K562 (cell line): ENCODE measurements around the gene MDP1. TPM values are rescaled to one million over a fixed set of nuclear protein-coding genes. Genes with fewer than 3 reads are reported as not detected.

Experiments used
- ASH1L ChIP-seq: fragments of 450-650 bp; IDR thresholded peaks from 2 replicates; pipeline ENCODE4 v1.6.1; 2018; ENCODE audit warnings: borderline replicate concordance, mild to moderate bottlenecking, low read depth; ENCODE audit not compliant: partially characterized antibody
- CBX5 ChIP-seq: IDR thresholded peaks from 2 replicates; pipeline ENCODE4 v1.6.1; 2014; ENCODE audit warnings: low read depth, borderline replicate concordance
- NR2C1 ChIP-seq, 2 experiments: fragments of 450-650 bp; IDR thresholded peaks; 2 replicates each; pipeline ENCODE4 v1.6.1; 2017; ENCODE audit warnings: mild to moderate bottlenecking in 2 of 2, antibody characterized with exemption in 1 of 2, inconsistent platforms in 1 of 2, missing compliant biosample characterization in 1 of 2, missing genetic modification characterization in 1 of 2
- PHF20 ChIP-seq: fragments of 450-650 bp; IDR thresholded peaks from 2 replicates; pipeline ENCODE4 v1.6.1; 2018; ENCODE audit not compliant: partially characterized antibody
- RBFOX2 ChIP-seq: fragments of 200-400 bp; formaldehyde crosslinking; IDR thresholded peaks from 2 replicates; pipeline ENCODE4 v1.6.1; 2017; ENCODE audit warnings: low read depth, mild to moderate bottlenecking, low read length, moderate library complexity
- RBM22 ChIP-seq: fragments of 200-400 bp; formaldehyde crosslinking; IDR thresholded peaks from 2 replicates; pipeline ENCODE4 v1.6.1; 2018; ENCODE audit warnings: low read length, low read depth; ENCODE audit not compliant: poor library complexity, severe bottlenecking
- SIRT6 ChIP-seq: IDR thresholded peaks from one replicate; pipeline ENCODE4 v1.6.1; 2012; ENCODE audit warnings: low read depth, mild to moderate bottlenecking, control low read depth, inconsistent platforms, low read length, moderate library complexity
- ZKSCAN1 ChIP-seq: fragments of 150-350 bp; IDR thresholded peaks from 2 replicates; pipeline ENCODE4 v1.6.1; 2016; ENCODE audit warnings: low read depth, low read length
- ZNF175 ChIP-seq: fragments of 200-800 bp; sonication (Bioruptor generic); IDR thresholded peaks from 2 replicates; pipeline ENCODE4 v1.6.1; 2016; ENCODE audit warnings: low read depth, mild to moderate bottlenecking, missing genetic modification characterization, missing compliant biosample characterization
- ZNF586 ChIP-seq: fragments of 450-650 bp; formaldehyde crosslinking; conservative IDR thresholded peaks from 2 replicates; pipeline ENCODE4 v1.4.0; 2020; ENCODE audit warnings: mild to moderate bottlenecking, moderate library complexity
- polyA plus RNA-seq, 8 experiments: library from polyadenylated mRNA; depleted of rRNA in 4 of 8; stranded (reverse) in 5 of 8; unstranded in 3 of 8; fragments of >200 nt; fragmentation: Nextera tagmentation in 2 of 8; fragmentation: Illumina TruSeq in 1 of 8; extraction: Ambion mirVana in 2 of 8; extraction: Trizol in 1 of 8; gene quantifications; 2 replicates each; pipeline versions ENCODE4 v1.2.1 to v1.2.3, GENCODE V29; 2011 to 2014; ENCODE audit warnings: inconsistent platforms in 1 of 8, missing spikeins in 1 of 8
- total RNA-seq, 7 experiments: library from RNA; depleted of rRNA in 6 of 7; stranded (reverse); fragments of >200 nt in 6 of 7; fragmentation: Illumina TruSeq in 2 of 7; extraction: Trizol in 2 of 7; gene quantifications; 2 replicates each; pipeline versions ENCODE4 v1.2.1 to v1.2.3, GENCODE V29; 2011 to 2021; ENCODE audit warnings: low replicate concordance in 1 of 7
- TF ChIP-seq, protein P1 (sequence below): sonication (generic); formaldehyde crosslinking; IDR thresholded peaks from 2 replicates; pipeline ENCODE4 v1.8.1; 2023; ENCODE audit warnings: mild to moderate bottlenecking, missing genetic modification reagents, moderate library complexity
- TF ChIP-seq, protein P2 (sequence below): fragments of 250-450 bp; sonication (Bioruptor Pico); IDR thresholded peaks from 2 replicates; pipeline ENCODE4 v1.8.0; 2022; ENCODE audit warnings: moderate library complexity, mild to moderate bottlenecking, inconsistent platforms
- TF ChIP-seq, protein P3 (sequence below): sonication (generic); formaldehyde crosslinking; IDR thresholded peaks from 2 replicates; pipeline ENCODE4 v1.8.0; 2022; ENCODE audit warnings: mild to moderate bottlenecking, missing genetic modification reagents
- TF ChIP-seq, protein P4 (sequence below): fragments of 450-650 bp; IDR thresholded peaks from 2 replicates; pipeline ENCODE4 v1.6.1; 2016; ENCODE audit warnings: mild to moderate bottlenecking
- TF ChIP-seq, protein P5 (sequence below): sonication (generic); formaldehyde crosslinking; IDR thresholded peaks from 2 replicates; pipeline ENCODE4 v1.8.0; 2022; ENCODE audit warnings: missing genetic modification reagents, mild to moderate bottlenecking, borderline replicate concordance
- TF ChIP-seq, protein P6 (sequence below): sonication (generic); formaldehyde crosslinking; IDR thresholded peaks from 2 replicates; pipeline ENCODE4 v1.8.1; 2022; ENCODE audit warnings: missing genetic modification reagents

Gene MDP1
- total and polyA plus RNA-seq, 9 of the 15 experiments (the other 6 are each of a cell fraction or from before 2014, with no cell fraction given): 2.7 to 29.6 (median 11.0) TPM

DNA sequence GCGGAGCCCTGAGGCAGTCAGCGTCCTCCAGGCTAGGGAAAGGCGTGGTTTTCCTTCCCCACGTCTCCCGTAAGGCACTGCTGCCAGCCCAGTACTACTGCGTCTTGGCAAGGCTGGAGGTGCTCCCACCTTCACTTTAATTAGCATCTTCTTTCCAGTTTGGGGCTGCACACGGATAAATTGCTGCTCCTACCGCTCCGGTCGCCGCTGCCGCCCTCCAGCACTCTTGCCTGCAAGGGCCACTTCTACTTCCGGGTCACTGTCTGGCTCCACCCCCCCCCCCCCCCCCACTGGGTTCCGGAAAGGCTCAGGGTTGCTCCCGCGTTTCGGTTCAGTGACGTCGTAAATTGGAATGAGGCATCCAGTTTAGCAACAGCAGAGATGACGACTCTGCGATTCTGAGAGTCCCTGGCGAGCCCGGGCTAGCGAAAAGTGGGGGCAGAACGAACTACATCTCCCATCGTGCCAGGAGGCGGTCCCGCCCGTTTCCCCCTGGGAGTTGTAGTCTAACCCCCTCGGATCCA lies 16.3 kb upstream of the MDP1 start, which contains the start of gene NEDD8 (continued):
- TF ChIP-seq, protein P1, sequence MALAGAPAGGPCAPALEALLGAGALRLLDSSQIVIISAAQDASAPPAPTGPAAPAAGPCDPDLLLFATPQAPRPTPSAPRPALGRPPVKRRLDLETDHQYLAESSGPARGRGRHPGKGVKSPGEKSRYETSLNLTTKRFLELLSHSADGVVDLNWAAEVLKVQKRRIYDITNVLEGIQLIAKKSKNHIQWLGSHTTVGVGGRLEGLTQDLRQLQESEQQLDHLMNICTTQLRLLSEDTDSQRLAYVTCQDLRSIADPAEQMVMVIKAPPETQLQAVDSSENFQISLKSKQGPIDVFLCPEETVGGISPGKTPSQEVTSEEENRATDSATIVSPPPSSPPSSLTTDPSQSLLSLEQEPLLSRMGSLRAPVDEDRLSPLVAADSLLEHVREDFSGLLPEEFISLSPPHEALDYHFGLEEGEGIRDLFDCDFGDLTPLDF: no peak
- TF ChIP-seq, protein P2, sequence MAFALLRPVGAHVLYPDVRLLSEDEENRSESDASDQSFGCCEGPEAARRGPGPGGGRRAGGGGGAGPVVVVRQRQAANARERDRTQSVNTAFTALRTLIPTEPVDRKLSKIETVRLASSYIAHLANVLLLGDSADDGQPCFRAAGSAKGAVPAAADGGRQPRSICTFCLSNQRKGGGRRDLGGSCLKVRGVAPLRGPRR (CRISPR knock-in tag): no peak
- TF ChIP-seq, protein P3, sequence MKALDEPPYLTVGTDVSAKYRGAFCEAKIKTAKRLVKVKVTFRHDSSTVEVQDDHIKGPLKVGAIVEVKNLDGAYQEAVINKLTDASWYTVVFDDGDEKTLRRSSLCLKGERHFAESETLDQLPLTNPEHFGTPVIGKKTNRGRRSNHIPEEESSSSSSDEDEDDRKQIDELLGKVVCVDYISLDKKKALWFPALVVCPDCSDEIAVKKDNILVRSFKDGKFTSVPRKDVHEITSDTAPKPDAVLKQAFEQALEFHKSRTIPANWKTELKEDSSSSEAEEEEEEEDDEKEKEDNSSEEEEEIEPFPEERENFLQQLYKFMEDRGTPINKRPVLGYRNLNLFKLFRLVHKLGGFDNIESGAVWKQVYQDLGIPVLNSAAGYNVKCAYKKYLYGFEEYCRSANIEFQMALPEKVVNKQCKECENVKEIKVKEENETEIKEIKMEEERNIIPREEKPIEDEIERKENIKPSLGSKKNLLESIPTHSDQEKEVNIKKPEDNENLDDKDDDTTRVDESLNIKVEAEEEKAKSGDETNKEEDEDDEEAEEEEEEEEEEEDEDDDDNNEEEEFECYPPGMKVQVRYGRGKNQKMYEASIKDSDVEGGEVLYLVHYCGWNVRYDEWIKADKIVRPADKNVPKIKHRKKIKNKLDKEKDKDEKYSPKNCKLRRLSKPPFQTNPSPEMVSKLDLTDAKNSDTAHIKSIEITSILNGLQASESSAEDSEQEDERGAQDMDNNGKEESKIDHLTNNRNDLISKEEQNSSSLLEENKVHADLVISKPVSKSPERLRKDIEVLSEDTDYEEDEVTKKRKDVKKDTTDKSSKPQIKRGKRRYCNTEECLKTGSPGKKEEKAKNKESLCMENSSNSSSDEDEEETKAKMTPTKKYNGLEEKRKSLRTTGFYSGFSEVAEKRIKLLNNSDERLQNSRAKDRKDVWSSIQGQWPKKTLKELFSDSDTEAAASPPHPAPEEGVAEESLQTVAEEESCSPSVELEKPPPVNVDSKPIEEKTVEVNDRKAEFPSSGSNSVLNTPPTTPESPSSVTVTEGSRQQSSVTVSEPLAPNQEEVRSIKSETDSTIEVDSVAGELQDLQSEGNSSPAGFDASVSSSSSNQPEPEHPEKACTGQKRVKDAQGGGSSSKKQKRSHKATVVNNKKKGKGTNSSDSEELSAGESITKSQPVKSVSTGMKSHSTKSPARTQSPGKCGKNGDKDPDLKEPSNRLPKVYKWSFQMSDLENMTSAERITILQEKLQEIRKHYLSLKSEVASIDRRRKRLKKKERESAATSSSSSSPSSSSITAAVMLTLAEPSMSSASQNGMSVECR (CRISPR knock-in tag): peak; percentile 76; the same call in 1 of the 2 replicates
- TF ChIP-seq ASH1L (peak; percentile 48), SIRT6 (no peak), RBM22 (no peak), ZNF175 (no peak), NR2C1 (IDR thresholded peaks at IDR 0.05) (peak; percentile 98), NR2C1 (tag; IDR thresholded peaks at IDR 0.05) (peak; percentile 98), ZNF586 (CRISPR knock-in tag) (no peak), RBFOX2 (peak; percentile 73), ZKSCAN1 (peak; percentile 33; the same call in 1 of the 2 replicates), PHF20 (peak; percentile 61), CBX5 (no peak)
- TF ChIP-seq, protein P4, sequence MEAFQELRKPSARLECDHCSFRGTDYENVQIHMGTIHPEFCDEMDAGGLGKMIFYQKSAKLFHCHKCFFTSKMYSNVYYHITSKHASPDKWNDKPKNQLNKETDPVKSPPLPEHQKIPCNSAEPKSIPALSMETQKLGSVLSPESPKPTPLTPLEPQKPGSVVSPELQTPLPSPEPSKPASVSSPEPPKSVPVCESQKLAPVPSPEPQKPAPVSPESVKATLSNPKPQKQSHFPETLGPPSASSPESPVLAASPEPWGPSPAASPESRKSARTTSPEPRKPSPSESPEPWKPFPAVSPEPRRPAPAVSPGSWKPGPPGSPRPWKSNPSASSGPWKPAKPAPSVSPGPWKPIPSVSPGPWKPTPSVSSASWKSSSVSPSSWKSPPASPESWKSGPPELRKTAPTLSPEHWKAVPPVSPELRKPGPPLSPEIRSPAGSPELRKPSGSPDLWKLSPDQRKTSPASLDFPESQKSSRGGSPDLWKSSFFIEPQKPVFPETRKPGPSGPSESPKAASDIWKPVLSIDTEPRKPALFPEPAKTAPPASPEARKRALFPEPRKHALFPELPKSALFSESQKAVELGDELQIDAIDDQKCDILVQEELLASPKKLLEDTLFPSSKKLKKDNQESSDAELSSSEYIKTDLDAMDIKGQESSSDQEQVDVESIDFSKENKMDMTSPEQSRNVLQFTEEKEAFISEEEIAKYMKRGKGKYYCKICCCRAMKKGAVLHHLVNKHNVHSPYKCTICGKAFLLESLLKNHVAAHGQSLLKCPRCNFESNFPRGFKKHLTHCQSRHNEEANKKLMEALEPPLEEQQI: no peak
- TF ChIP-seq, protein P5, sequence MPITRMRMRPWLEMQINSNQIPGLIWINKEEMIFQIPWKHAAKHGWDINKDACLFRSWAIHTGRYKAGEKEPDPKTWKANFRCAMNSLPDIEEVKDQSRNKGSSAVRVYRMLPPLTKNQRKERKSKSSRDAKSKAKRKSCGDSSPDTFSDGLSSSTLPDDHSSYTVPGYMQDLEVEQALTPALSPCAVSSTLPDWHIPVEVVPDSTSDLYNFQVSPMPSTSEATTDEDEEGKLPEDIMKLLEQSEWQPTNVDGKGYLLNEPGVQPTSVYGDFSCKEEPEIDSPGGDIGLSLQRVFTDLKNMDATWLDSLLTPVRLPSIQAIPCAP: no peak
- TF ChIP-seq, protein P6, sequence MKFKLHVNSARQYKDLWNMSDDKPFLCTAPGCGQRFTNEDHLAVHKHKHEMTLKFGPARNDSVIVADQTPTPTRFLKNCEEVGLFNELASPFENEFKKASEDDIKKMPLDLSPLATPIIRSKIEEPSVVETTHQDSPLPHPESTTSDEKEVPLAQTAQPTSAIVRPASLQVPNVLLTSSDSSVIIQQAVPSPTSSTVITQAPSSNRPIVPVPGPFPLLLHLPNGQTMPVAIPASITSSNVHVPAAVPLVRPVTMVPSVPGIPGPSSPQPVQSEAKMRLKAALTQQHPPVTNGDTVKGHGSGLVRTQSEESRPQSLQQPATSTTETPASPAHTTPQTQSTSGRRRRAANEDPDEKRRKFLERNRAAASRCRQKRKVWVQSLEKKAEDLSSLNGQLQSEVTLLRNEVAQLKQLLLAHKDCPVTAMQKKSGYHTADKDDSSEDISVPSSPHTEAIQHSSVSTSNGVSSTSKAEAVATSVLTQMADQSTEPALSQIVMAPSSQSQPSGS: no peak
